Inferior parietal cortex (tissue), 1 donor: ENCODE measurements around the gene TTF2.
A peak's percentile ranks its signal among the peaks of the same experiment; 100 is the strongest.
"Not testable (repeated sequence)": the region's sequence is repeated elsewhere in the genome, so short reads cannot be mapped to it uniquely, and the experiment has no call there.

ENCODE experiments used
- DNase-seq: peaks from one replicate; pipeline ENCODE4 v3.0.0-alpha.2; 2016; ENCODE audit errors: extremely low spot score

TTF2 gene

GRCh38 chr1:117093091-117093534 lies 33.0 kb downstream of the TTF2 start:
- peak; percentile 73 for DNase-seq

GRCh38 chr1:117093870-117094621 lies 33.9 kb downstream of the TTF2 start:
- peak; percentile 58 for DNase-seq

- no peak for DNase-seq
Measured at GRCh38 chr1:117094841-117095604, 34.9 kb downstream of the TTF2 start.

GRCh38 chr1:117096951-117097408 lies 36.9 kb downstream of the TTF2 start:
- no peak for DNase-seq

- DNase-seq, result peak; percentile 37
Measured at GRCh38 chr1:117097443-117097842, 37.3 kb downstream of the TTF2 start.

- DNase-seq, result no peak
Measured at GRCh38 chr1:117098287-117098890, 38.3 kb downstream of the TTF2 start.

GRCh38 chr1:117101334-117101733 lies 41.2 kb downstream of the TTF2 start:
- DNase-seq, result no peak

GRCh38 chr1:117101858-117102257 lies 41.7 kb downstream of the TTF2 start:
- DNase-seq, result not testable (repeated sequence)

GRCh38 chr1:117104986-117105385 lies 44.9 kb downstream of the TTF2 start:
- DNase-seq, result no peak

GRCh38 chr1:117105722-117106121 lies 45.6 kb downstream of the TTF2 start:
- DNase-seq, result no peak

GRCh38 chr1:117106478-117106877 lies 46.4 kb downstream of the TTF2 start:
- no peak for DNase-seq

- no peak for DNase-seq
Measured at GRCh38 chr1:117107364-117107763, 47.2 kb downstream of the TTF2 start.

GRCh38 chr1:117110774-117111173 lies 50.6 kb downstream of the TTF2 start:
- DNase-seq, result no peak

GRCh38 chr1:117112047-117112717 lies 52.1 kb downstream of the TTF2 start:
- DNase-seq, result no peak

GRCh38 chr1:117113199-117113598 lies 53.1 kb downstream of the TTF2 start:
- DNase-seq, result peak; percentile 53

GRCh38 chr1:117114877-117115276 lies 54.8 kb downstream of the TTF2 start:
- no peak for DNase-seq

- no peak for DNase-seq
Measured at GRCh38 chr1:117116090-117116783, 56.1 kb downstream of the TTF2 start.

GRCh38 chr1:117116784-117117130 lies 56.6 kb downstream of the TTF2 start:
- no peak for DNase-seq

- DNase-seq, result no peak
Measured at GRCh38 chr1:117117697-117118096, 57.6 kb downstream of the TTF2 start.

GRCh38 chr1:117118137-117118536 lies 58.0 kb downstream of the TTF2 start:
- no peak for DNase-seq

GRCh38 chr1:117119144-117119543 lies 59.0 kb downstream of the TTF2 start:
- not testable (repeated sequence) for DNase-seq
